K562 (cell line): ENCODE measurements around the gene ALK. TPM values are rescaled to one million over a fixed set of nuclear protein-coding genes. Genes with fewer than 3 reads are reported as not detected.

Experiments used
- ATAC-seq: fragments of 200-7000 bp; cut with Tn5 transposase; 3 replicates; pipeline ENCODE4 v1.9.1; 2020; ENCODE audit warnings: moderate library complexity
- BruUV-seq: library from RNA; stranded (reverse); fragments of 400-500 nt; replicated peaks from 2 replicates; lab custom pipeline; 2021; lab: Mats Ljungman, UMichigan
- CTCF ChIA-PET: fragments of 300-600 bp; formaldehyde crosslinking; extraction: SDS; loops from one replicate; lab custom pipeline; 2021; ENCODE audit warnings: low intra/inter-chr PET ratio; lab: Yijun Ruan, JAX
- POLR2A ChIA-PET: fragments of 300-600, 350-650 bp; sonication (Branson Sonifier 250); formaldehyde crosslinking; extraction: SDS; loops from one replicate; lab custom pipeline; 2021; ENCODE audit warnings: antibody characterized with exemption, inconsistent platforms; lab: Yijun Ruan, JAX
- DNase-seq, 4 experiments: peaks; one replicate each; pipeline versions ENCODE4 v3.0.0 to v3.0.0-alpha.2; 2011 to 2018; ENCODE audit warnings: low spot score in 3 of 4, mixed read lengths in 3 of 4; ENCODE audit errors: extremely low read depth in 1 of 4
- FAIRE-seq: peaks from 2 replicates; lab custom pipeline; 2011; peaks lifted over from hg19 to GRCh38; lab: Jason Lieb, UNC
- H2AFZ ChIP-seq: 2 replicates; pipeline ENCODE4 v1.6.0; 2011; ENCODE audit warnings: low read depth, low read length, control low read depth, inconsistent platforms
- H3K27ac ChIP-seq: fragments of 200-600 bp; 3 replicates; pipeline ENCODE4 v1.8.0; 2011; ENCODE audit warnings: low read depth, mild to moderate bottlenecking, control low read depth, inconsistent platforms, low read length, moderate library complexity, mixed read lengths; ENCODE audit errors: extremely low read depth
- H3K27me3 ChIP-seq, 2 experiments: fragments of 300-600 bp in 1 of 2; 2 replicates in 1 of 2; 3 replicates in 1 of 2; pipeline versions ENCODE4 v1.6.0 to v1.8.0; 2011; ENCODE audit warnings: inconsistent platforms in 2 of 2, low read length in 2 of 2, mild to moderate bottlenecking in 1 of 2, mixed read lengths in 1 of 2, moderate library complexity in 1 of 2; ENCODE audit not compliant: control insufficient read depth in 2 of 2, insufficient read depth in 2 of 2
- H3K36me3 ChIP-seq: fragments of 300-600 bp; 3 replicates; pipeline ENCODE4 v1.8.0; 2011; ENCODE audit warnings: mild to moderate bottlenecking, low read length, inconsistent platforms; ENCODE audit not compliant: control insufficient read depth, insufficient read depth
- H3K4me1 ChIP-seq, 2 experiments: fragments of 200-600 bp in 1 of 2; replicated peaks in 1 of 2; 2 replicates in 1 of 2; 3 replicates in 1 of 2; pipeline versions ENCODE4 v1.5.1 to v1.8.0; 2011; ENCODE audit warnings: inconsistent platforms in 2 of 2, low read length in 2 of 2, mild to moderate bottlenecking in 1 of 2, mixed read lengths in 1 of 2, moderate library complexity in 1 of 2; ENCODE audit not compliant: control insufficient read depth in 2 of 2, insufficient read depth in 2 of 2
- H3K4me2 ChIP-seq: 2 replicates; pipeline ENCODE4 v1.6.1; 2011; ENCODE audit warnings: low read length, control low read depth, inconsistent platforms, mixed read lengths; ENCODE audit not compliant: insufficient read depth
- H3K4me3 ChIP-seq: fragments of 200-600 bp; sonication (generic), shearing (Covaris generic); 2 replicates; pipeline ENCODE4 v1.5.1; 2016; ENCODE audit warnings: control low read depth, inconsistent platforms
- H3K79me2 ChIP-seq: fragments of 200-600 bp; 3 replicates; pipeline ENCODE4 v1.8.0; 2011; ENCODE audit warnings: low read length, inconsistent platforms; ENCODE audit not compliant: control insufficient read depth, insufficient read depth
- H3K9ac ChIP-seq, 2 experiments: 2 replicates each; pipeline versions ENCODE4 v1.6.0 to v1.6.1; 2011; ENCODE audit warnings: low read depth in 2 of 2, low read length in 2 of 2, control low read depth in 1 of 2, inconsistent platforms in 1 of 2, mild to moderate bottlenecking in 1 of 2, mixed read lengths in 1 of 2; ENCODE audit not compliant: insufficient read depth in 1 of 2
- H3K9me1 ChIP-seq: one replicate; pipeline ENCODE4 v1.6.0; 2011; ENCODE audit warnings: inconsistent platforms, mild to moderate bottlenecking, low read length, moderate library complexity; ENCODE audit not compliant: control insufficient read depth, insufficient read depth
- H3K9me3 ChIP-seq: replicated peaks from 2 replicates; pipeline ENCODE4 v1.5.1; 2011; ENCODE audit warnings: low read depth, low read length, inconsistent platforms; ENCODE audit not compliant: control insufficient read depth, insufficient read depth
- H4K20me1 ChIP-seq: replicated peaks from 2 replicates; pipeline ENCODE4 v1.6.1; 2011; ENCODE audit warnings: low read length, inconsistent platforms, mixed read lengths; ENCODE audit not compliant: control insufficient read depth, insufficient read depth
- GTF2A2 ChIP-seq: IDR thresholded peaks from 2 replicates; pipeline ENCODE4 v1.6.1; 2016; ENCODE audit warnings: mild to moderate bottlenecking, missing genetic modification characterization, missing compliant biosample characterization
- LARP7 ChIP-seq: fragments of 450-650 bp; IDR thresholded peaks from 2 replicates; pipeline ENCODE4 v1.6.1; 2016
- POLR2A ChIP-seq: fragments of 450-650 bp; conservative IDR thresholded peaks from 2 replicates; pipeline ENCODE4 v1.6.1; 2016
- RBM25 ChIP-seq: fragments of 200-400 bp; formaldehyde crosslinking; IDR thresholded peaks from 2 replicates; pipeline ENCODE4 v1.6.1; 2018; ENCODE audit warnings: low read length, low read depth, moderate library complexity; ENCODE audit not compliant: severe bottlenecking
- RFX1 ChIP-seq: fragments of 450-650 bp; IDR thresholded peaks from 2 replicates; pipeline ENCODE4 v1.6.1; 2016; ENCODE audit warnings: mild to moderate bottlenecking, moderate library complexity
- ZNF280B ChIP-seq: fragments of 250-450 bp; sonication (Bioruptor Pico); IDR thresholded peaks from 2 replicates; pipeline ENCODE4 v1.5.1; 2021; ENCODE audit warnings: mild to moderate bottlenecking
- ZNF583 ChIP-seq: fragments of 250-450 bp; sonication (Bioruptor Pico); IDR thresholded peaks from 2 replicates; pipeline ENCODE4 v1.4.0; 2020
- ZNF589 ChIP-seq: fragments of 200-800 bp; sonication (Bioruptor generic); IDR thresholded peaks from 2 replicates; pipeline ENCODE4 v1.6.1; 2016; ENCODE audit warnings: low read depth, missing genetic modification characterization, missing compliant biosample characterization
- WGBS: fragments of 100-300 bp; shearing (Covaris generic); methylation state at CpG from one replicate; pipeline ENCODE4 v1.1.6; 2016; ENCODE audit warnings: low coverage, mixed read lengths; ENCODE audit not compliant: insufficient coverage; ENCODE audit errors: missing lambda C conversion rate; 5-methylcytosine and 5-hydroxymethylcytosine counted together
- in situ Hi-C: fragments of 300-500 bp; cut with MboI; formaldehyde crosslinking; loops from 4 replicates; pipeline ENCODE4 v1.15.0; 2018; ENCODE audit warnings: inconsistent platforms, mixed read lengths
- intact Hi-C: fragments of 100-400 bp; cut with micrococcal nuclease; formaldehyde crosslinking; loops from 2 replicates; pipeline ENCODE4 v1.14.2; 2022
- polyA plus RNA-seq, 8 experiments: library from polyadenylated mRNA; depleted of rRNA in 4 of 8; stranded (reverse) in 5 of 8; unstranded in 3 of 8; fragments of >200 nt; fragmentation: Nextera tagmentation in 2 of 8; fragmentation: Illumina TruSeq in 1 of 8; extraction: Ambion mirVana in 2 of 8; extraction: Trizol in 1 of 8; gene quantifications; 2 replicates each; pipeline versions ENCODE4 v1.2.1 to v1.2.3, GENCODE V29; 2011 to 2014; ENCODE audit warnings: inconsistent platforms in 1 of 8, missing spikeins in 1 of 8
- total RNA-seq, 7 experiments: library from RNA; depleted of rRNA in 6 of 7; stranded (reverse); fragments of >200 nt in 6 of 7; fragmentation: Illumina TruSeq in 2 of 7; extraction: Trizol in 2 of 7; gene quantifications; 2 replicates each; pipeline versions ENCODE4 v1.2.1 to v1.2.3, GENCODE V29; 2011 to 2021; ENCODE audit warnings: low replicate concordance in 1 of 7
- TF ChIP-seq, protein P1 (sequence below): sonication (generic); formaldehyde crosslinking; IDR thresholded peaks from 2 replicates; pipeline ENCODE4 v1.8.0; 2023; ENCODE audit warnings: missing genetic modification reagents, mild to moderate bottlenecking, borderline replicate concordance

The ALK gene
- total and polyA plus RNA-seq, 9 of the 15 experiments (the other 6 are each of a cell fraction or from before 2014, with no cell fraction given) = not detected

GRCh38 chr2:29487967-29488555, 433.3 kb downstream of the ALK start:
- no peaks in the 10 kb centered on the region for H3K9me3 ChIP-seq
- no peak overlapping the region for H2AFZ ChIP-seq
- H3K79me2 ChIP-seq = no peaks in the 10 kb centered on the region
- in situ Hi-C loops (no loop called here), intact Hi-C loops (no loop called here)
- DNase-seq (no peak), ATAC-seq (no peak), FAIRE-seq (no peak)
- no peaks in the 10 kb centered on the region for H3K36me3 ChIP-seq
- POLR2A ChIA-PET = interaction anchor here (1.3 kb wide), 1 partner anchor 9 kb away, joined by 3 read pairs; no protein-coding TSS in a partner anchor
- H3K4me2 ChIP-seq = no peak overlapping the region
- no peaks in the 10 kb centered on the region for H3K4me1 ChIP-seq
- H3K27me3 ChIP-seq = 0 out of 5 replicates have a peak, but pooled peaks cover 0 to 4% of the 10 kb centered on the region in 2 experiments
- no peak overlapping the region for H3K27ac ChIP-seq
- no peak overlapping the region for H3K9ac ChIP-seq
- 0% methylated on average over 4 of the region's 4 CpGs for WGBS
- H3K4me3 ChIP-seq = no peak overlapping the region
- no peaks in the 10 kb centered on the region for H4K20me1 ChIP-seq
- TF ChIP-seq ZNF583 (CRISPR knock-in tag) (no peak), ZNF589 (CRISPR knock-in tag) (no peak), GTF2A2 (tag) (no peak), LARP7 (no peak)
- CTCF ChIA-PET = no interaction called here
- BruUV-seq = no TSS peak
- no peaks in the 10 kb centered on the region for H3K9me1 ChIP-seq

DNA sequence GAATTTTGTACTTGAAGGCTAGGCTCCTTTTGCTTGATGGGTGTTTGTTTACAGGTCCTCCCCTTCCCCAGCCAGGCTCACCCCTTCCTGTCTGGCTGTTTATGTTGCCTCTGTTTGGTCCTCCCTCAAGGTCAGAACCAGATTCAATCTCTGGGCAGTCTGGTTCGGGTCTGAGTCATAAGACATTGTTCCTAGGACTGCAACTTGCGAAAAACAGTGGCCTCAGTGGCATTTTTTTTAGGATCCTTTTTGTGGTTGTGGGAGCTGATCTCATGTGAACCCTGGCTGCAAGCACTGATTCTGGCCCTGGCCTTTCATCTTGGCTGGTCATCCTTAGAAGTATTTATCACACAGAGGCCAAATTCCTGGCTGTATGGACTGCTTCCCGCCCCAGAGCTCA, 435.8 kb downstream of the ALK start:
- intact Hi-C loops = no loop called here
- H2AFZ ChIP-seq = no peak overlapping the region
- CTCF ChIA-PET = interaction anchor here (0.7 kb wide), 1 partner anchor 36 kb away, joined by 4 read pairs; no protein-coding TSS in a partner anchor
- DNase-seq (no peak), FAIRE-seq (no peak), ATAC-seq (no peak)
- no peaks in the 10 kb centered on the region; a peak in 1 of 5 replicates for H3K4me1 ChIP-seq
- no peak overlapping the region for H3K27ac ChIP-seq
- no peaks in the 10 kb centered on the region for H3K9me3 ChIP-seq
- WGBS = 0% methylated on average over 3 of the region's 3 CpGs
- H4K20me1 ChIP-seq = no peaks in the 10 kb centered on the region
- H3K4me2 ChIP-seq = no peak overlapping the region
- no peak overlapping the region for H3K4me3 ChIP-seq
- no peaks in the 10 kb centered on the region for H3K79me2 ChIP-seq
- no peaks in the 10 kb centered on the region for H3K9me1 ChIP-seq
- no TSS peak for BruUV-seq
- H3K27me3 ChIP-seq = 0 out of 5 replicates have a peak, but pooled peaks cover 0 to 4% of the 10 kb centered on the region in 2 experiments
- H3K9ac ChIP-seq = no peak overlapping the region
- no peaks in the 10 kb centered on the region for H3K36me3 ChIP-seq
- in situ Hi-C loops = no loop called here
- POLR2A ChIA-PET = no interaction called here
- no peak for TF ChIP-seq RBM25
- TF ChIP-seq ZNF280B = no peak
- no peak for TF ChIP-seq POLR2A
- TF ChIP-seq, protein P1, sequence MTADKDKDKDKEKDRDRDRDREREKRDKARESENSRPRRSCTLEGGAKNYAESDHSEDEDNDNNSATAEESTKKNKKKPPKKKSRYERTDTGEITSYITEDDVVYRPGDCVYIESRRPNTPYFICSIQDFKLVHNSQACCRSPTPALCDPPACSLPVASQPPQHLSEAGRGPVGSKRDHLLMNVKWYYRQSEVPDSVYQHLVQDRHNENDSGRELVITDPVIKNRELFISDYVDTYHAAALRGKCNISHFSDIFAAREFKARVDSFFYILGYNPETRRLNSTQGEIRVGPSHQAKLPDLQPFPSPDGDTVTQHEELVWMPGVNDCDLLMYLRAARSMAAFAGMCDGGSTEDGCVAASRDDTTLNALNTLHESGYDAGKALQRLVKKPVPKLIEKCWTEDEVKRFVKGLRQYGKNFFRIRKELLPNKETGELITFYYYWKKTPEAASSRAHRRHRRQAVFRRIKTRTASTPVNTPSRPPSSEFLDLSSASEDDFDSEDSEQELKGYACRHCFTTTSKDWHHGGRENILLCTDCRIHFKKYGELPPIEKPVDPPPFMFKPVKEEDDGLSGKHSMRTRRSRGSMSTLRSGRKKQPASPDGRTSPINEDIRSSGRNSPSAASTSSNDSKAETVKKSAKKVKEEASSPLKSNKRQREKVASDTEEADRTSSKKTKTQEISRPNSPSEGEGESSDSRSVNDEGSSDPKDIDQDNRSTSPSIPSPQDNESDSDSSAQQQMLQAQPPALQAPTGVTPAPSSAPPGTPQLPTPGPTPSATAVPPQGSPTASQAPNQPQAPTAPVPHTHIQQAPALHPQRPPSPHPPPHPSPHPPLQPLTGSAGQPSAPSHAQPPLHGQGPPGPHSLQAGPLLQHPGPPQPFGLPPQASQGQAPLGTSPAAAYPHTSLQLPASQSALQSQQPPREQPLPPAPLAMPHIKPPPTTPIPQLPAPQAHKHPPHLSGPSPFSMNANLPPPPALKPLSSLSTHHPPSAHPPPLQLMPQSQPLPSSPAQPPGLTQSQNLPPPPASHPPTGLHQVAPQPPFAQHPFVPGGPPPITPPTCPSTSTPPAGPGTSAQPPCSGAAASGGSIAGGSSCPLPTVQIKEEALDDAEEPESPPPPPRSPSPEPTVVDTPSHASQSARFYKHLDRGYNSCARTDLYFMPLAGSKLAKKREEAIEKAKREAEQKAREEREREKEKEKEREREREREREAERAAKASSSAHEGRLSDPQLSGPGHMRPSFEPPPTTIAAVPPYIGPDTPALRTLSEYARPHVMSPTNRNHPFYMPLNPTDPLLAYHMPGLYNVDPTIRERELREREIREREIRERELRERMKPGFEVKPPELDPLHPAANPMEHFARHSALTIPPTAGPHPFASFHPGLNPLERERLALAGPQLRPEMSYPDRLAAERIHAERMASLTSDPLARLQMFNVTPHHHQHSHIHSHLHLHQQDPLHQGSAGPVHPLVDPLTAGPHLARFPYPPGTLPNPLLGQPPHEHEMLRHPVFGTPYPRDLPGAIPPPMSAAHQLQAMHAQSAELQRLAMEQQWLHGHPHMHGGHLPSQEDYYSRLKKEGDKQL (CRISPR knock-in tag) = no peak
- no peak for TF ChIP-seq RFX1
